B cell (primary cell): ENCODE results near the gene CWF19L2. TPM values are rescaled to one million over a fixed set of nuclear protein-coding genes. Genes with fewer than 3 reads are reported as not detected.
"Not testable (repeated sequence)": the region's sequence is repeated elsewhere in the genome, so short reads cannot be mapped to it uniquely, and the experiment has no call there.

ENCODE experiments used
- ATAC-seq: fragments of 200-7000 bp; cut with Tn5 transposase; one replicate; pipeline ENCODE4 v1.10.0; 2021; ENCODE audit warnings: low read depth, mild to moderate bottlenecking, moderate number of reproducible peaks, moderate library complexity
- CTCF ChIA-PET: fragments of 350-600 bp; sonication (Branson Sonifier 250); formaldehyde crosslinking; loops from one replicate; lab custom pipeline; 2021; ENCODE audit warnings: antibody characterized with exemption, inconsistent platforms; lab: Charles Lee
- POLR2A ChIA-PET: fragments of 350-600 bp; sonication (Branson Sonifier 250); formaldehyde crosslinking; loops from one replicate; lab custom pipeline; 2021; ENCODE audit warnings: antibody characterized with exemption; lab: Charles Lee
- DNase-seq: peaks from one replicate; pipeline ENCODE4 v3.0.0; 2013
- H2AFZ ChIP-seq: 2 replicates; pipeline ENCODE4 v1.6.1; 2012; ENCODE audit warnings: mild to moderate bottlenecking, low read depth, low read length; ENCODE audit not compliant: insufficient read depth, poor library complexity, severe bottlenecking
- H3K27ac ChIP-seq, 2 donors: 1 replicate in 1 of 2; 2 replicates in 1 of 2; pipeline ENCODE4 v1.5.1; 2012 to 2013; ENCODE audit warnings: low read length in 2 of 2, mild to moderate bottlenecking in 2 of 2, moderate library complexity in 1 of 2
- H3K27me3 ChIP-seq, 4 experiments: fragments of 200-600 bp in 1 of 4; sonication (generic) in 1 of 4; replicated peaks in 1 of 4; 1 replicate in 2 of 4; 2 replicates in 2 of 4; pipeline versions ENCODE4 v1.6.1 to v1.7.0; 2013 to 2016; ENCODE audit warnings: low read length in 3 of 4, mild to moderate bottlenecking in 2 of 4, mixed read lengths in 1 of 4, moderate library complexity in 1 of 4; ENCODE audit not compliant: insufficient read depth in 4 of 4, control insufficient read depth in 3 of 4; ENCODE audit errors: control extremely low read depth in 1 of 4
- H3K36me3 ChIP-seq, 2 experiments: replicated peaks in 1 of 2; 1 replicate in 1 of 2; 2 replicates in 1 of 2; pipeline versions ENCODE4 v1.6.1 to v1.7.1; 2013; ENCODE audit warnings: low read length in 1 of 2; ENCODE audit not compliant: insufficient read depth in 2 of 2, control insufficient read depth in 1 of 2; ENCODE audit errors: control extremely low read depth in 1 of 2, extremely low read depth in 1 of 2
- H3K4me1 ChIP-seq, 2 donors: fragments of 200-600 bp in 1 of 2; sonication (generic) in 1 of 2; 1 replicate in 1 of 2; 2 replicates in 1 of 2; pipeline versions ENCODE4 v1.5.1 to v1.6.1; 2013 to 2017; ENCODE audit warnings: low read length in 2 of 2; ENCODE audit not compliant: control insufficient read depth in 2 of 2, insufficient read depth in 2 of 2
- H3K4me2 ChIP-seq: replicated peaks from 2 replicates; pipeline ENCODE3; 2012; ENCODE audit warnings: mild to moderate bottlenecking, low read depth, low read length; ENCODE audit not compliant: poor library complexity, severe bottlenecking
- H3K4me3 ChIP-seq, 5 experiments: fragments of 200-600 bp in 1 of 5; sonication (generic) in 1 of 5; 1 replicate in 3 of 5; 2 replicates in 2 of 5; pipeline versions ENCODE4 v1.5.1 to v1.7.0; 2011 to 2016; ENCODE audit warnings: low read length in 4 of 5, mild to moderate bottlenecking in 4 of 5, low read depth in 2 of 5, control low read depth in 1 of 5, moderate library complexity in 1 of 5; ENCODE audit not compliant: insufficient read depth in 1 of 5; ENCODE audit errors: control extremely low read depth in 1 of 5, extremely low read depth in 1 of 5
- H3K79me2 ChIP-seq: fragments of 200-600 bp; sonication (generic); one replicate; pipeline ENCODE4 v1.6.0; 2016; ENCODE audit warnings: low read length; ENCODE audit not compliant: control insufficient read depth, insufficient read depth
- H3K9ac ChIP-seq: fragments of 200-600 bp; sonication (generic); 2 replicates; pipeline ENCODE4 v1.6.1; 2017; ENCODE audit warnings: mild to moderate bottlenecking, low read length, moderate library complexity
- H3K9me3 ChIP-seq, 3 donors: one replicate each; pipeline versions ENCODE4 v1.6.1 to v1.7.1; 2013; ENCODE audit warnings: low read length in 2 of 3; ENCODE audit not compliant: control insufficient read depth in 2 of 3, insufficient read depth in 1 of 3; ENCODE audit errors: control extremely low read depth in 1 of 3
- H4K20me1 ChIP-seq: 2 replicates; pipeline ENCODE4 v1.6.0; 2012; ENCODE audit warnings: mild to moderate bottlenecking, low read length; ENCODE audit not compliant: insufficient read depth, control insufficient read depth, poor library complexity, severe bottlenecking
- H3K27ac Mint-ChIP-seq: one replicate; pipeline ENCODE4 v1.8.0; 2021; ENCODE audit warnings: mixed read lengths
- H3K27me3 Mint-ChIP-seq: one replicate; pipeline ENCODE4 v1.8.0; 2021; ENCODE audit warnings: mixed read lengths
- H3K4me1 Mint-ChIP-seq: one replicate; pipeline ENCODE4 v1.8.0; 2021; ENCODE audit warnings: mixed read lengths
- H3K4me3 Mint-ChIP-seq: one replicate; pipeline ENCODE4 v1.8.0; 2021; ENCODE audit warnings: mixed read lengths
- H3K9me3 Mint-ChIP-seq: one replicate; pipeline ENCODE4 v1.8.0; 2022; ENCODE audit warnings: mixed read lengths; ENCODE audit not compliant: insufficient read depth
- CTCF ChIP-seq: fragments of 200-600 bp; IDR thresholded peaks from one replicate; pipeline ENCODE4 v1.8.0; 2022; ENCODE audit warnings: antibody characterized with exemption, mild to moderate bottlenecking
- EZH2 ChIP-seq: IDR thresholded peaks from 2 replicates; pipeline ENCODE4 v1.6.1; 2012; ENCODE audit warnings: borderline replicate concordance, low read depth, mild to moderate bottlenecking, moderate library complexity, low read length; ENCODE audit not compliant: insufficient read depth, poor library complexity, severe bottlenecking
- WGBS: methylation state at CpG from one replicate; pipeline ENCODE4 v1.1.5; 2013; ENCODE audit warnings: missing lambda C conversion rate; ENCODE audit not compliant: insufficient coverage; 5-methylcytosine and 5-hydroxymethylcytosine counted together
- intact Hi-C: fragments of 100-400 bp; cut with micrococcal nuclease; formaldehyde crosslinking; loops from one replicate; pipeline ENCODE4 v1.10.0; 2022
- polyA plus RNA-seq: library from polyadenylated mRNA; depleted of rRNA; stranded (reverse); fragments of >200 nt; gene quantifications from 2 replicates; pipeline ENCODE4 v1.2.3, GENCODE V29; 2012
- total RNA-seq, 2 donors: library from RNA; stranded (reverse); fragments of 120-200 nt in 1 of 2; gene quantifications; 1 replicate in 1 of 2; 2 replicates in 1 of 2; pipeline versions ENCODE4 v1.2.3 to v1.2.4, GENCODE V29; 2013 to 2022

The CWF19L2 gene
- total and polyA plus RNA-seq, 2 donors (not counting 1 experiment from before 2014, with no cell fraction given): 2.4 to 44.3 TPM

- no peak for TF ChIP-seq EZH2
- no peak for TF ChIP-seq CTCF
- no peak overlapping the region for H2AFZ ChIP-seq
- ATAC-seq (no peak), DNase-seq (no peak)
- H3K27me3 Mint-ChIP-seq: peaks cover 67% of the 10 kb centered on the region
- H3K4me3 Mint-ChIP-seq: no peak overlapping the region
- H3K27ac ChIP-seq: no peak overlapping the region
- no peaks in the 10 kb centered on the region for H3K36me3 ChIP-seq
- no peak overlapping the region for H3K9ac ChIP-seq
- intact Hi-C loops: no loop called here
- WGBS: no CpG with 5 or more reads among the region's 1 CpG
- ChIA-PET POLR2A (no interaction called here), CTCF (no interaction called here)
- no peak overlapping the region for H3K4me3 ChIP-seq
- H3K9me3 ChIP-seq: peaks cover 0 to 1% (median 0%) of the 10 kb centered on the region in 3 donors
- H3K4me2 ChIP-seq: no peak overlapping the region
- no peaks in the 10 kb centered on the region for H3K4me1 Mint-ChIP-seq
- H3K9me3 Mint-ChIP-seq: peaks cover 9% of the 10 kb centered on the region
- H3K27ac Mint-ChIP-seq: no peak overlapping the region
- no peaks in the 10 kb centered on the region for H3K4me1 ChIP-seq
- H4K20me1 ChIP-seq: no peaks in the 10 kb centered on the region
- peaks cover 0 to 22% (median 6%) of the 10 kb centered on the region in 4 experiments for H3K27me3 ChIP-seq
- no peaks in the 10 kb centered on the region for H3K79me2 ChIP-seq
Observed at GRCh38 chr11:107467696-107468095, 10.1 kb upstream of the CWF19L2 start.

GRCh38 chr11:107466275-107466866 lies 8.7 kb upstream of the CWF19L2 start:
- H2AFZ ChIP-seq, H3K27ac Mint-ChIP-seq, DNase-seq, H4K20me1 ChIP-seq, H3K36me3 ChIP-seq, ATAC-seq, H3K27ac ChIP-seq, POLR2A ChIA-PET, H3K4me3 Mint-ChIP-seq, H3K9me3 Mint-ChIP-seq, H3K4me1 ChIP-seq, H3K9ac ChIP-seq, H3K9me3 ChIP-seq, H3K4me3 ChIP-seq, H3K4me2 ChIP-seq, H3K4me1 Mint-ChIP-seq, intact Hi-C loops, H3K79me2 ChIP-seq: not testable (repeated sequence)
- WGBS: 85% methylated on average over 9 of the region's 10 CpGs
- H3K27me3 ChIP-seq: peaks cover 0 to 22% (median 6%) of the 10 kb centered on the region in 4 experiments
- peaks cover 66% of the 10 kb centered on the region for H3K27me3 Mint-ChIP-seq
- CTCF ChIA-PET: interaction anchor here (1.0 kb wide), 1 partner anchor 82 kb away, joined by 3 read pairs; no protein-coding TSS in a partner anchor
